Endodermal cell (in vitro differentiated cells): ENCODE results near the gene GPR107. TPM values are rescaled to one million over a fixed set of nuclear protein-coding genes. Genes with fewer than 3 reads are reported as not detected.
A peak's percentile ranks its signal among the peaks of the same experiment; 100 is the strongest.
"Not testable (repeated sequence)": the region's sequence is repeated elsewhere in the genome, so short reads cannot be mapped to it uniquely, and the experiment has no call there.

Source experiments
- DNase-seq: peaks from one replicate; pipeline ENCODE4 v3.0.0-alpha.2; 2017
- H3K27ac ChIP-seq: 2 replicates; pipeline ENCODE4 v1.5.1; 2013; ENCODE audit warnings: mild to moderate bottlenecking, low read depth, low read length, moderate library complexity
- H3K27me3 ChIP-seq: 2 replicates; pipeline ENCODE4 v1.6.1; 2013; ENCODE audit warnings: mild to moderate bottlenecking, low read length, moderate library complexity; ENCODE audit not compliant: insufficient read depth, control insufficient read depth, poor library complexity, severe bottlenecking
- H3K36me3 ChIP-seq: 2 replicates; pipeline ENCODE4 v1.7.0; 2013; ENCODE audit warnings: mild to moderate bottlenecking, low read length, moderate library complexity; ENCODE audit not compliant: control insufficient read depth, insufficient read depth
- H3K4me1 ChIP-seq: one replicate; pipeline ENCODE4 v1.7.0; 2013; ENCODE audit warnings: low read length; ENCODE audit not compliant: control insufficient read depth, insufficient read depth
- H3K4me3 ChIP-seq: 2 replicates; pipeline ENCODE4 v1.5.1; 2013; ENCODE audit warnings: mild to moderate bottlenecking, low read length, moderate library complexity
- H3K9ac ChIP-seq: 2 replicates; pipeline ENCODE4 v1.6.1; 2013; ENCODE audit warnings: mild to moderate bottlenecking, low read length, moderate library complexity; ENCODE audit not compliant: poor library complexity, severe bottlenecking; ENCODE audit errors: extremely low read depth
- H3K9me3 ChIP-seq: 2 replicates; pipeline ENCODE4 v1.6.1; 2013; ENCODE audit warnings: mild to moderate bottlenecking, low read length, moderate library complexity; ENCODE audit not compliant: control insufficient read depth
- H3K27ac Mint-ChIP-seq: 2 replicates; pipeline ENCODE4 v1.8.0; 2020; ENCODE audit warnings: mixed read lengths
- H3K27me3 Mint-ChIP-seq: 2 replicates; pipeline ENCODE4 v1.8.0; 2021; ENCODE audit warnings: mild to moderate bottlenecking, mixed read lengths; ENCODE audit not compliant: insufficient read depth
- H3K36me3 Mint-ChIP-seq: 2 replicates; pipeline ENCODE4 v1.8.0; 2020; ENCODE audit warnings: low read depth, mixed read lengths
- H3K4me1 Mint-ChIP-seq: 2 replicates; pipeline ENCODE4 v1.8.0; 2020; ENCODE audit warnings: mixed read lengths
- H3K4me3 Mint-ChIP-seq: 2 replicates; pipeline ENCODE4 v1.8.0; 2020; ENCODE audit warnings: mild to moderate bottlenecking, moderate library complexity, mixed read lengths
- H3K9me3 Mint-ChIP-seq: 2 replicates; pipeline ENCODE4 v1.8.0; 2020; ENCODE audit warnings: mild to moderate bottlenecking, mixed read lengths
- WGBS, 2 experiments: methylation state at CpG; one replicate each; pipeline versions ENCODE4 v1.1.5 to v1.1.7; 2013; ENCODE audit warnings: missing lambda C conversion rate in 2 of 2, mixed read lengths in 1 of 2; ENCODE audit not compliant: insufficient coverage in 1 of 2, insufficient read length in 1 of 2; 5-methylcytosine and 5-hydroxymethylcytosine counted together
- long read RNA-seq, 4 experiments: library from polyadenylated mRNA in 2 of 4; library from RNA in 1 of 4; library from capped mRNA in 1 of 4; stranded (forward) in 3 of 4; unstranded in 1 of 4; transcript quantifications; one replicate each; pipeline ENCODE4 v2.0.0, GENCODE V29; 2020 to 2021; ENCODE audit warnings: inconsistent platforms in 1 of 4
- polyA plus RNA-seq, 2 experiments: library from polyadenylated mRNA; stranded (reverse); fragments of 50-300 nt; gene quantifications; one replicate each; pipeline ENCODE4 v1.2.3, GENCODE V29; 2013
- total RNA-seq, 2 donors: library from RNA; stranded (reverse); fragmentation: NEBNext Ultra II Directional in 1 of 2; extraction: Animal tissue kit (Norgen Biotek cat#: 25700) in 1 of 2; gene quantifications; 2 replicates in 1 of 2; 3 replicates in 1 of 2; pipeline ENCODE4 v1.2.1, GENCODE V29; 2021
- TF ChIP-seq, protein P1 (sequence below): fragments of 200-600 bp; sonication (generic); conservative IDR thresholded peaks from 2 replicates; pipeline ENCODE4 v1.5.0; 2021; ENCODE audit warnings: antibody characterized with exemption, mild to moderate bottlenecking

Gene GPR107
- total RNA-seq, result 10 to 100 TPM; 50.7 to 62.0 TPM
- 42.7 TPM for polyA plus RNA-seq (2013, experiment 1 of 2)
- 40.5 TPM for polyA plus RNA-seq (2013, experiment 2 of 2)
- long read RNA-seq, experiment 1, full-length matches to known transcripts, result 2 of 41 reads
- long read RNA-seq, experiment 1, partial matches to known transcripts, result 35 of 41 reads
- long read RNA-seq, experiment 1, other reads (novel, unspliced or antisense), result 4 of 41 reads
- long read RNA-seq, experiment 2, full-length matches to known transcripts, result 22 of 67 reads
- long read RNA-seq, experiment 2, partial matches to known transcripts, result 35 of 67 reads
- long read RNA-seq, experiment 2, other reads (novel, unspliced or antisense), result 10 of 67 reads
- long read RNA-seq, experiment 3, full-length matches to known transcripts, result 19 of 36 reads
- long read RNA-seq, experiment 3, partial matches to known transcripts, result 6 of 36 reads
- long read RNA-seq, experiment 3, other reads (novel, unspliced or antisense), result 11 of 36 reads
- long read RNA-seq, experiment 4, full-length matches to known transcripts, result 8 of 15 reads
- long read RNA-seq, experiment 4, partial matches to known transcripts, result 2 of 15 reads
- long read RNA-seq, experiment 4, other reads (novel, unspliced or antisense), result 5 of 15 reads

DNA sequence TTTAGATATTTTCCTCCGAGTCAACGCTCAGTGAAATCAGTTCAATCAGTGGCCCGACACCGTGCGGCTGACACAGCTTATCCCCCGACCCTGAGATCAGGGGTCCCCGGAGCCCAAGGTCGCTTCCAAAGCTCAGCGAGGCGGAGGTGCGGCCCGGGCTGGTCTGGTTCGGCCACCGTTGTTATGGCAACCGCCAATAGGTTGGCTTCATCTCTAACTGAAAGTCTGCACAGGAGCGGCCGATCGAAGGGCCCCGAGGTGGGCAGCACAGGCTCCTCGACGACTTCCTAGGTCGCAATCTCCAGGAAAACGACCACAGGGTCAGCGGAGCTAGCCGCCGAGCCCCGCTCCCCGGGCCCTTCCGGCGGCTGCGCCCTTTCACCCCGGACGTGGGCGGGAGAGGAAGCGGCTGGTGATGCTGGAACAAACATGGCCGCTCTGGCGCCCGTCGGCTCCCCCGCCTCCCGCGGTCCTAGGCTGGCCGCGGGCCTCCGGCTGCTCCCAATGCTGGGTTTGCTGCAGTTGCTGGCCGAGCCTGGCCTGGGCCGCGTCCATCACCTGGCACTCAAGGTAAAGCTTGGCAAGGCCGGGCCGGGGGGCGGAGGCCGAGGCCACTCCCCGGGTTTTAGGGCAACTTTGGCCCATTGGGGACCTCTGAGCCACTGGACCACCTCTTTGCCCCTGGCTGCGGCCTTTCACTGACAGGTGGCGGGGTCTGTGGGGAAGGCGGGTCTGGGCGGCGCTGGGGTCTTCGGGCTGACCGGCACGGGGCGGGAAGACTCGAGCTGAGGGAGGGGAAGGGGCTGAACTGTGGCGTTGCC, at the start of gene GPR107:
GPR107 (plus strand) TSS at position 403 of the 821 bp plus-strand sequence; CDS start at position 430, 27 bp downstream.
- peak; percentile 91 for DNase-seq
- Histone ChIP-seq H3K27ac (peak within 1 kb of the TSS; percentile 74), H3K27me3 (no peaks in the 10 kb centered on the region), H3K4me3 (peak within 1 kb of the TSS; percentile 88), H3K4me1 (no peaks in the 10 kb centered on the region), H3K36me3 (peaks cover 9% of the 10 kb centered on the region), H3K9ac (peak within 1 kb of the TSS; percentile 65), H3K9me3 (no peaks in the 10 kb centered on the region)
- Mint-ChIP-seq H3K4me3 (peak within 1 kb of the TSS; percentile 93), H3K27ac (peak within 1 kb of the TSS; percentile 96), H3K27me3 (no peaks in the 10 kb centered on the region), H3K36me3 (peaks cover 4% of the 10 kb centered on the region), H3K9me3 (no peaks in the 10 kb centered on the region), H3K4me1 (peaks cover 6% of the 10 kb centered on the region)
- 0% methylated on average over 23 to 64 of the region's 64 CpGs for WGBS, 2 experiments
- TF ChIP-seq, protein P1, sequence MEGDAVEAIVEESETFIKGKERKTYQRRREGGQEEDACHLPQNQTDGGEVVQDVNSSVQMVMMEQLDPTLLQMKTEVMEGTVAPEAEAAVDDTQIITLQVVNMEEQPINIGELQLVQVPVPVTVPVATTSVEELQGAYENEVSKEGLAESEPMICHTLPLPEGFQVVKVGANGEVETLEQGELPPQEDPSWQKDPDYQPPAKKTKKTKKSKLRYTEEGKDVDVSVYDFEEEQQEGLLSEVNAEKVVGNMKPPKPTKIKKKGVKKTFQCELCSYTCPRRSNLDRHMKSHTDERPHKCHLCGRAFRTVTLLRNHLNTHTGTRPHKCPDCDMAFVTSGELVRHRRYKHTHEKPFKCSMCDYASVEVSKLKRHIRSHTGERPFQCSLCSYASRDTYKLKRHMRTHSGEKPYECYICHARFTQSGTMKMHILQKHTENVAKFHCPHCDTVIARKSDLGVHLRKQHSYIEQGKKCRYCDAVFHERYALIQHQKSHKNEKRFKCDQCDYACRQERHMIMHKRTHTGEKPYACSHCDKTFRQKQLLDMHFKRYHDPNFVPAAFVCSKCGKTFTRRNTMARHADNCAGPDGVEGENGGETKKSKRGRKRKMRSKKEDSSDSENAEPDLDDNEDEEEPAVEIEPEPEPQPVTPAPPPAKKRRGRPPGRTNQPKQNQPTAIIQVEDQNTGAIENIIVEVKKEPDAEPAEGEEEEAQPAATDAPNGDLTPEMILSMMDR, result no peak

DNA sequence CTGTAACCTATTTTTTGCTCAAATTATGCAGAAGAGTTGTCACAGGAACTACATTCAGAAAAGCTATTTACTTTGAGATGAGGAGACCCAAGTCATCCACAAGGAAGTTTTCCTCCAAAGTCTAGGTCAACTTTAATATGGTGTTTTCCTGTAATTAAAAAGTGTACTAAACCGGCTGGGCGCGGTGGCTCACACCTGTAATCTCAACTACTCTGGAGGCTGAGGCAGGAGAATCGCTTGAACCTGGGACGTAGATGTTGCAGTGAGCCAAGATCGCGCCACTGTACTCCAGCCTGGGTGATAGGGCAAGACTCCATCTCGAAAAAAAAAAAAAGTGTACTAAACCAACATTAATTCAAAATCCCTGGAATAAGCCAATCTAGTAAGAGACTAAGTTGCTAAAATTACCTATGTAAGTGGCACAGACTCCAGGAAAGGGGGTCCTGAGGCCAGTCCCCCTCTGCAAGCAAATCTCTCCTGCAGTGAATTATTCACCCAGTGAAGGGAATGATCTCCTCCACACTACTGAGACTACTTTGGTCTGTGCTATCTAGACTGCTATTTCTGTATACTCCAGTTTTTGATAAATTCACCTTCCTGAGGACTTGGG, 49.7 kb upstream of the GPR107 start:
- 78 to 82% methylated on average over 7 to 8 of the region's 8 CpGs for WGBS, 2 experiments
- no peaks in the 10 kb centered on the region for H3K9me3 Mint-ChIP-seq
- no peaks in the 10 kb centered on the region for H3K4me1 ChIP-seq
- no peak for DNase-seq
- H3K9ac ChIP-seq, result no peak overlapping the region
- H3K4me3 ChIP-seq, result no peak overlapping the region
- no peaks in the 10 kb centered on the region for H3K27me3 ChIP-seq
- no peak overlapping the region for H3K27ac ChIP-seq
- H3K36me3 ChIP-seq, result no peaks in the 10 kb centered on the region
- no peaks in the 10 kb centered on the region for H3K27me3 Mint-ChIP-seq
- H3K4me3 Mint-ChIP-seq, result no peak overlapping the region
- H3K9me3 ChIP-seq, result no peaks in the 10 kb centered on the region
- no peaks in the 10 kb centered on the region for H3K4me1 Mint-ChIP-seq
- peaks cover 10% of the 10 kb centered on the region for H3K36me3 Mint-ChIP-seq
- TF ChIP-seq, protein P1, result no peak
- H3K27ac Mint-ChIP-seq, result no peak overlapping the region

DNA sequence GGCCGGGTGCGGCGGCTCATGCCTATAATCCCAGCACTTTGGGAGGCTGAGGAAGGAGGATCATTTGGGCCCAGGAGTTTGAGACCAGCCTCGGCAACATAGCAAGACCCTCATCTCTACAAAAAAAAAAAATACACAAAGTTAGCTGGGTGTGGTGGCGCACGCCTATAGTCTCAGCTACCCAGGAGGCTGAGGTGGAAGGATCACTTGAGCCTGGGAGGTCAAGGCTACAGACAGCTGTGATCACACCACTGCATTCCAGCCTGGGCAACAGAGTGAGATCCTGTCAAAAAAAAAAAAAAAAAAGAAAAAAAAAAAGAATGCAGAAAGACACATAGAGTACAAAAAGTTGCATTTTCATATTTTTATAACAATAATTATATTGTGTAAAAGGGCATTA, 46.8 kb upstream of the GPR107 start:
- H3K9ac ChIP-seq, H3K9me3 Mint-ChIP-seq, H3K27me3 Mint-ChIP-seq, H3K4me1 Mint-ChIP-seq, H3K27me3 ChIP-seq, H3K4me3 Mint-ChIP-seq, H3K27ac Mint-ChIP-seq, H3K4me3 ChIP-seq, H3K36me3 ChIP-seq, H3K27ac ChIP-seq, H3K4me1 ChIP-seq, H3K36me3 Mint-ChIP-seq, H3K9me3 ChIP-seq, DNase-seq: not testable (repeated sequence)
- WGBS, 2 experiments, result 98 to 100% methylated on average over 3 to 5 of the region's 6 CpGs
